Endothelial cell of umbilical vein (primary cell): Measurements from ENCODE around the gene ZP3. TPM values are rescaled to one million over a fixed set of nuclear protein-coding genes. Genes with fewer than 3 reads are reported as not detected.

ENCODE experiments used
- BruUV-seq: library from RNA; stranded (reverse); fragments of 400-500 nt; replicated peaks from 2 replicates; lab custom pipeline; 2021; lab: Mats Ljungman, UMichigan
- CTCF ChIA-PET: fragments of 300-600, 350-600 bp; sonication (Branson Sonifier 250); formaldehyde crosslinking; loops from one replicate; lab custom pipeline; 2021; ENCODE audit warnings: antibody characterized with exemption, inconsistent platforms; lab: Charles Lee
- POLR2A ChIA-PET: fragments of 300-600, 350-600 bp; sonication (Branson Sonifier 250); formaldehyde crosslinking; loops from one replicate; lab custom pipeline; 2021; ENCODE audit warnings: antibody characterized with exemption, inconsistent platforms; lab: Charles Lee
- DNase-seq: peaks from one replicate; pipeline ENCODE4 v3.0.0-alpha.2; 2011; ENCODE audit warnings: low read depth, low spot score
- FAIRE-seq: peaks from 2 replicates; lab custom pipeline; 2011; peaks lifted over from hg19 to GRCh38; lab: Jason Lieb, UNC
- H2AFZ ChIP-seq: 2 replicates; pipeline ENCODE4 v1.6.0; 2012; ENCODE audit warnings: low read depth, low read length, control low read depth, inconsistent platforms
- H3K27ac ChIP-seq: 2 replicates; pipeline ENCODE4 v1.5.1; 2011; ENCODE audit warnings: low read depth, mild to moderate bottlenecking, control low read depth, low read length, moderate library complexity; ENCODE audit not compliant: insufficient read depth
- H3K27me3 ChIP-seq, 2 experiments: 2 replicates each; pipeline versions ENCODE4 v1.6.0 to v1.6.1; 2011; ENCODE audit warnings: low read length in 2 of 2, mixed read lengths in 1 of 2; ENCODE audit not compliant: control insufficient read depth in 2 of 2, insufficient read depth in 2 of 2
- H3K36me3 ChIP-seq, 2 experiments: 2 replicates in 1 of 2; 3 replicates in 1 of 2; pipeline ENCODE4 v1.5.1; 2011; ENCODE audit warnings: low read length in 2 of 2, mild to moderate bottlenecking in 1 of 2, moderate library complexity in 1 of 2; ENCODE audit not compliant: control insufficient read depth in 2 of 2, insufficient read depth in 2 of 2; ENCODE audit errors: extremely low read depth in 1 of 2
- H3K4me1 ChIP-seq: 3 replicates; pipeline ENCODE4 v1.5.1; 2011; ENCODE audit warnings: mild to moderate bottlenecking, low read length; ENCODE audit not compliant: control insufficient read depth, insufficient read depth; ENCODE audit errors: extremely low read depth
- H3K4me2 ChIP-seq: 2 replicates; pipeline ENCODE4 v1.6.1; 2011; ENCODE audit warnings: low read length, control low read depth, mixed read lengths; ENCODE audit not compliant: insufficient read depth
- H3K4me3 ChIP-seq, 3 experiments: fragments of 200-600 bp in 1 of 3; sonication (generic), shearing (Covaris generic) in 1 of 3; replicated peaks in 1 of 3; 2 replicates each; pipeline ENCODE4 v1.5.1; 2011 to 2016; ENCODE audit warnings: control low read depth in 3 of 3, low read length in 3 of 3, mild to moderate bottlenecking in 2 of 3, inconsistent platforms in 1 of 3, low read depth in 1 of 3, moderate library complexity in 1 of 3; ENCODE audit not compliant: insufficient read depth in 1 of 3
- H3K79me2 ChIP-seq: 2 replicates; pipeline ENCODE4 v1.6.0; 2012; ENCODE audit warnings: low read length, inconsistent platforms; ENCODE audit not compliant: control insufficient read depth, insufficient read depth
- H3K9ac ChIP-seq: replicated peaks from 2 replicates; pipeline ENCODE3; 2011; ENCODE audit warnings: low read length, control low read depth; ENCODE audit not compliant: insufficient read depth; ENCODE audit errors: extremely low read depth
- H3K9me1 ChIP-seq: replicated peaks from 3 replicates; pipeline ENCODE4 v1.6.0; 2011; ENCODE audit warnings: mild to moderate bottlenecking, low read length; ENCODE audit not compliant: control insufficient read depth, insufficient read depth; ENCODE audit errors: extremely low read depth
- H3K9me3 ChIP-seq: replicated peaks from 2 replicates; pipeline ENCODE4 v1.5.1; 2012; ENCODE audit warnings: low read length, inconsistent platforms; ENCODE audit not compliant: control insufficient read depth, insufficient read depth
- H4K20me1 ChIP-seq: replicated peaks from 2 replicates; pipeline ENCODE3; 2011; ENCODE audit warnings: mild to moderate bottlenecking, low read length; ENCODE audit not compliant: control insufficient read depth, insufficient read depth; ENCODE audit errors: extremely low read depth
- CTCF ChIP-seq, 2 donors: IDR thresholded peaks; 1 replicate in 1 of 2; 2 replicates in 1 of 2; pipeline ENCODE4 v1.5.1; 2011; ENCODE audit warnings: low read length in 2 of 2, mild to moderate bottlenecking in 2 of 2, moderate library complexity in 2 of 2, control low read depth in 1 of 2, inconsistent platforms in 1 of 2, low read depth in 1 of 2; ENCODE audit not compliant: insufficient read depth in 1 of 2; ENCODE audit errors: extremely low read depth in 1 of 2
- EZH2 ChIP-seq: IDR thresholded peaks from 2 replicates; pipeline ENCODE4 v1.6.1; 2012; ENCODE audit warnings: borderline replicate concordance, low read depth, mild to moderate bottlenecking, moderate library complexity, low read length, inconsistent platforms; ENCODE audit not compliant: severe bottlenecking
- FOS ChIP-seq: IDR thresholded peaks from 2 replicates; pipeline ENCODE4 v1.6.1; 2011; ENCODE audit warnings: mild to moderate bottlenecking, low read length, moderate library complexity, borderline replicate concordance; ENCODE audit not compliant: insufficient read depth
- GATA2 ChIP-seq: IDR thresholded peaks from 2 replicates; pipeline ENCODE4 v1.7.0; 2011; ENCODE audit warnings: low read depth, mild to moderate bottlenecking, moderate library complexity, mixed read lengths, low read length; ENCODE audit not compliant: insufficient read length, insufficient read depth
- JUN ChIP-seq: IDR thresholded peaks from 2 replicates; pipeline ENCODE4 v1.6.1; 2011; ENCODE audit warnings: borderline replicate concordance, low read depth; ENCODE audit not compliant: insufficient read length, insufficient read depth
- MAX ChIP-seq: IDR thresholded peaks from 2 replicates; pipeline ENCODE4 v1.6.1; 2011; ENCODE audit not compliant: insufficient read depth, insufficient read length
- MYC ChIP-seq: IDR thresholded peaks from one replicate; pipeline ENCODE4 v1.6.1; 2011; ENCODE audit warnings: mild to moderate bottlenecking, low read depth, low read length
- POLR2A ChIP-seq: IDR thresholded peaks from 2 replicates; pipeline ENCODE4 v1.6.1; 2012; ENCODE audit warnings: low read depth, mild to moderate bottlenecking, control low read depth, low read length
- POLR2AphosphoS5 ChIP-seq: IDR thresholded peaks from 2 replicates; pipeline ENCODE4 v1.6.1; 2012; ENCODE audit warnings: low read depth, mild to moderate bottlenecking, control low read depth, low read length, moderate library complexity; ENCODE audit not compliant: insufficient read depth
- dilution Hi-C: fragments of 300-500 bp; cut with MboI; formaldehyde crosslinking; loops from one replicate; pipeline ENCODE4 v1.15.0; 2019; ENCODE audit warnings: low sequenced_read_pairs; ENCODE audit not compliant: extremely low pct_ligation_motif_present
- intact Hi-C: fragments of 100-400 bp; cut with micrococcal nuclease; formaldehyde crosslinking; loops from one replicate; pipeline ENCODE4 v1.10.0; 2022
- polyA plus RNA-seq, 4 experiments: library from polyadenylated mRNA; depleted of rRNA in 3 of 4; stranded (reverse) in 3 of 4; unstranded in 1 of 4; fragments of >200 nt; gene quantifications; 2 replicates each; pipeline versions ENCODE4 v1.2.1 to v1.2.3, GENCODE V29; 2011 to 2012; ENCODE audit warnings: missing spikeins in 1 of 4
- total RNA-seq: library from RNA; stranded (reverse); gene quantifications from 2 replicates; pipeline ENCODE4 v1.2.3, GENCODE V29; 2021

Gene ZP3
- total and polyA plus RNA-seq, 2 donors (not counting 3 experiments of a cell fraction or from before 2014, with no cell fraction given) = 3.0 to 4.0 TPM

- H3K4me3 ChIP-seq = no peak overlapping the region
- no peak overlapping the region for H3K4me2 ChIP-seq
- no peak overlapping the region for H3K27ac ChIP-seq
- no peaks in the 10 kb centered on the region for H3K27me3 ChIP-seq
- dilution Hi-C loops (no loop called here), intact Hi-C loops (no loop called here)
- H3K9ac ChIP-seq = no peak overlapping the region
- CTCF ChIA-PET = no interaction called here
- FAIRE-seq = no peak
- H3K9me3 ChIP-seq = no peaks in the 10 kb centered on the region
- no peaks in the 10 kb centered on the region for H3K36me3 ChIP-seq
- TF ChIP-seq MAX = no peak
- TF ChIP-seq POLR2AphosphoS5 = no peak
- no peak for TF ChIP-seq MYC
- no peak for TF ChIP-seq JUN
- TF ChIP-seq FOS = no peak
- no peak for TF ChIP-seq POLR2A
- TF ChIP-seq EZH2 = no peak
- no peak for TF ChIP-seq GATA2
- TF ChIP-seq CTCF (IDR thresholded peaks at IDR 0.05; ENCODE audit: extremely low read depth in 1 of 2, insufficient read depth in 1 of 2, low read depth in 1 of 2, low read length in 2 of 2) = no peak
- POLR2A ChIA-PET = no interaction called here
- H3K9me1 ChIP-seq = no peaks in the 10 kb centered on the region
- H3K4me1 ChIP-seq = peaks cover 15% of the 10 kb centered on the region
- BruUV-seq = no TSS peak
- DNase-seq = no peak
- H4K20me1 ChIP-seq = no peaks in the 10 kb centered on the region
- no peaks in the 10 kb centered on the region for H3K79me2 ChIP-seq
- H2AFZ ChIP-seq = no peak overlapping the region
Observed at GRCh38 chr7:76381814-76382213, 42.9 kb upstream of the ZP3 start.
